ENCODE data around the gene PRR18.
"Not testable (repeated sequence)": the region's sequence is repeated elsewhere in the genome, so short reads cannot be mapped to it uniquely, and the experiment has no call there.

The PRR18 gene

GRCh38 chr6:166348305-166348949, 40.2 kb upstream of the PRR18 start:
- TF ChIP-seq CTCF (conservative IDR thresholded peaks at IDR 0.05) (no peak), ZFX (IDR thresholded peaks at IDR 0.05) (no peak)
- H3K27ac ChIP-seq: no peak overlapping the region

- TF ChIP-seq ZFX (IDR thresholded peaks at IDR 0.05) (no peak), CTCF (conservative IDR thresholded peaks at IDR 0.05) (no peak)
- no peak overlapping the region for H3K27ac ChIP-seq
These were observed 38.8 kb upstream of the PRR18 start for GRCh38 chr6:166346965-166347364.

- H3K27ac ChIP-seq: no peak overlapping the region
- TF ChIP-seq CTCF (conservative IDR thresholded peaks at IDR 0.05) (no peak), ZFX (IDR thresholded peaks at IDR 0.05) (no peak)
These were observed 38.3 kb upstream of the PRR18 start for GRCh38 chr6:166346449-166346848.

- not testable (repeated sequence) for H3K27ac ChIP-seq
These were observed 37.5 kb upstream of the PRR18 start for GRCh38 chr6:166345672-166346071.

- not testable (repeated sequence) for H3K27ac ChIP-seq
These were observed 36.7 kb upstream of the PRR18 start for GRCh38 chr6:166344921-166345320.

- no peak overlapping the region for H3K27ac ChIP-seq
These were observed 36.0 kb upstream of the PRR18 start for GRCh38 chr6:166344240-166344639.

GRCh38 chr6:166343150-166343487, 34.9 kb upstream of the PRR18 start:
- TF ChIP-seq ZFX (IDR thresholded peaks at IDR 0.05) (no peak), CTCF (conservative IDR thresholded peaks at IDR 0.05) (no peak)
- peak overlapping the region; percentile 93 for H3K27ac ChIP-seq

More at GRCh38 chr6:166344240-166344639, 36.0 kb upstream of the PRR18 start:
- TF ChIP-seq CTCF (conservative IDR thresholded peaks at IDR 0.05) (no peak), ZFX (IDR thresholded peaks at IDR 0.05) (no peak)

- H3K27ac ChIP-seq: peak within 1 kb of the TSS; percentile 93
- TF ChIP-seq ZFX (IDR thresholded peaks at IDR 0.05): peak; percentile 52
- TF ChIP-seq CTCF (conservative IDR thresholded peaks at IDR 0.05): no peak
These were observed 34.4 kb upstream of the PRR18 start, which contains the start of gene SFT2D1 for GRCh38 chr6:166342349-166343149. TSS of gene SFT2D1 (minus strand) at chr6:166342545. CDS start at chr6:166342481, 64 bp downstream.

Data from C4-2B (cell line).